IPS-NIHi7 (cell line): Measurements from ENCODE around the gene ZFX.

Source experiments
- DNase-seq: peaks from one replicate; pipeline ENCODE4 v3.0.0; 2012; ENCODE audit warnings: mixed read lengths; ENCODE audit errors: extremely low spot score

Gene ZFX

GRCh38 chrX:24201216-24201615 is 51.7 kb downstream of the ZFX start:
- no peak for DNase-seq

- DNase-seq, result no peak
Measured at GRCh38 chrX:24202465-24203031, 53.0 kb downstream of the ZFX start.

GRCh38 chrX:24203072-24203808 is 53.7 kb downstream of the ZFX start:
- no peak for DNase-seq

GRCh38 chrX:24204331-24204730 is 54.8 kb downstream of the ZFX start:
- no peak for DNase-seq

- DNase-seq, result no peak
Measured at GRCh38 chrX:24204958-24205357, 55.4 kb downstream of the ZFX start.

GRCh38 chrX:24207826-24208225 is 58.3 kb downstream of the ZFX start:
- DNase-seq, result no peak

- DNase-seq, result no peak
Measured at GRCh38 chrX:24208496-24209240, 59.1 kb downstream of the ZFX start.

- no peak for DNase-seq
Measured at GRCh38 chrX:24210190-24210589, 60.7 kb downstream of the ZFX start.

- no peak for DNase-seq
Measured at GRCh38 chrX:24214568-24214967, 65.0 kb downstream of the ZFX start.

GRCh38 chrX:24215272-24215671 is 65.7 kb downstream of the ZFX start:
- DNase-seq, result no peak

GRCh38 chrX:24216037-24216436 is 66.5 kb downstream of the ZFX start:
- DNase-seq, result no peak

GRCh38 chrX:24216827-24217226 is 67.3 kb downstream of the ZFX start:
- DNase-seq, result no peak

GRCh38 chrX:24219320-24219719 is 69.8 kb downstream of the ZFX start:
- DNase-seq, result no peak

GRCh38 chrX:24221872-24222271 is 72.3 kb downstream of the ZFX start:
- no peak for DNase-seq

GRCh38 chrX:24225265-24225664 is 75.7 kb downstream of the ZFX start:
- no peak for DNase-seq

GRCh38 chrX:24226176-24226575 is 76.6 kb downstream of the ZFX start:
- DNase-seq, result no peak

- DNase-seq, result no peak
Measured at GRCh38 chrX:24228596-24228995, 79.1 kb downstream of the ZFX start.

GRCh38 chrX:24229400-24229879 is 79.9 kb downstream of the ZFX start:
- no peak for DNase-seq

- no peak for DNase-seq
Measured at GRCh38 chrX:24229976-24230375, 80.4 kb downstream of the ZFX start.

- no peak for DNase-seq
Measured at GRCh38 chrX:24231131-24231540, 81.6 kb downstream of the ZFX start.

GRCh38 chrX:24231641-24232179 is 82.2 kb downstream of the ZFX start:
- no peak for DNase-seq

GRCh38 chrX:24232796-24233195 is 83.3 kb downstream of the ZFX start:
- DNase-seq, result no peak
